H1 (cell line): ENCODE data around the gene PRKAR1B.

Experiments used
- BACH1 ChIP-seq: IDR thresholded peaks from 2 replicates; pipeline ENCODE4 v1.6.1; 2012; ENCODE audit warnings: low read length, improper control_type of control experiment
- EZH2 ChIP-seq: fragments of 200-600 bp; sonication (generic); IDR thresholded peaks from 2 replicates; pipeline ENCODE4 v1.7.1; 2012; ENCODE audit warnings: low read depth, mild to moderate bottlenecking, moderate library complexity, low read length, inconsistent platforms; ENCODE audit not compliant: severe bottlenecking
- HDAC6 ChIP-seq: IDR thresholded peaks from one replicate; pipeline ENCODE4 v1.7.1; 2012; ENCODE audit warnings: low read depth, mild to moderate bottlenecking, inconsistent platforms, low read length, moderate library complexity
- NRF1 ChIP-seq: IDR thresholded peaks from 2 replicates; pipeline ENCODE4 v1.6.1; 2011; ENCODE audit warnings: mild to moderate bottlenecking, low read depth, low read length, improper control_type of control experiment
- POLR2A ChIP-seq, 2 experiments: IDR thresholded peaks; 1 replicate in 1 of 2; 2 replicates in 1 of 2; pipeline ENCODE4 v1.6.1; 2011; ENCODE audit warnings: low read depth in 2 of 2, low read length in 2 of 2, mild to moderate bottlenecking in 2 of 2; ENCODE audit errors: control extremely low read depth in 1 of 2
- POLR2AphosphoS5 ChIP-seq: IDR thresholded peaks from 2 replicates; pipeline ENCODE4 v1.6.1; 2011; ENCODE audit warnings: low read depth, low read length
- RAD21 ChIP-seq, 2 experiments: IDR thresholded peaks in 1 of 2; conservative IDR thresholded peaks in 1 of 2; 2 replicates each; pipeline ENCODE4 v1.6.1; 2011; ENCODE audit warnings: low read depth in 2 of 2, low read length in 2 of 2, improper control_type of control experiment in 1 of 2, inconsistent platforms in 1 of 2, mild to moderate bottlenecking in 1 of 2, moderate library complexity in 1 of 2
- RFX5 ChIP-seq: IDR thresholded peaks from 2 replicates; pipeline ENCODE4 v1.6.1; 2011; ENCODE audit warnings: low read depth, low read length, improper control_type of control experiment, borderline replicate concordance
- SP2 ChIP-seq: IDR thresholded peaks from 2 replicates; pipeline ENCODE4 v1.6.1; 2012; ENCODE audit warnings: mild to moderate bottlenecking, low read length, inconsistent platforms
- SUZ12 ChIP-seq: fragments of 200-600 bp; sonication (generic); IDR thresholded peaks from 2 replicates; pipeline ENCODE4 v1.6.1; 2012; ENCODE audit warnings: mild to moderate bottlenecking, inconsistent platforms, low read length, moderate library complexity, mixed read lengths
- TAF1 ChIP-seq: IDR thresholded peaks from 2 replicates; pipeline ENCODE4 v1.6.1; 2011; ENCODE audit warnings: mild to moderate bottlenecking, low read depth, low read length
- TF ChIP-seq, protein P1 (sequence below), 3 experiments: IDR thresholded peaks; 1 replicate in 2 of 3; 2 replicates in 1 of 3; pipeline versions ENCODE4 v1.5.1 to v1.6.1; 2011; ENCODE audit warnings: low read length in 3 of 3, mild to moderate bottlenecking in 3 of 3, inconsistent platforms in 2 of 3, low read depth in 1 of 3, moderate library complexity in 1 of 3; ENCODE audit not compliant: insufficient read depth in 1 of 3; ENCODE audit errors: control extremely low read depth in 1 of 3
- TF ChIP-seq, protein P2 (sequence below): IDR thresholded peaks from 2 replicates; pipeline ENCODE4 v1.6.1; 2011; ENCODE audit warnings: low read depth, mild to moderate bottlenecking, low read length; ENCODE audit not compliant: insufficient read depth
- TF ChIP-seq, protein P3 (sequence below): IDR thresholded peaks from 2 replicates; pipeline ENCODE4 v1.6.1; 2012; ENCODE audit warnings: low read length, inconsistent platforms

DNA sequence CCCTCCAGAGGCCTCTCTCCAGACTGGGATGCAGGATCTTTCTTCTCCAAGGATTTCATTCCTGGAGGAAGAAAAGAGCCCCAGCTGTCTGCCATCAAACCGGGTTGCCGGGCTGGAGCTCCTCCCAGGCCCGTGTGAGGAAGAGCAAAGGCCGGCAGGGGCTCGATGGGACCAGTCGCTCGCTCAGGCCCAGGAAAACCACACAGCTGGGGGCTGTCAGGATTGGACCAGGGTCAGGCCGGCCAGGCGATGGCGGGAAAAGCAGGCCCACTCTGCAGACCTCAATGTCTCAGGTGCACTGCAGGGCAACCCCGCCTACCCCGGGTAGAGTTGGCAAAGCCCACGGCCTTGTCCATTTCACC, 98.7 kb downstream of the PRKAR1B start:
- TF ChIP-seq SUZ12: no peak
- TF ChIP-seq, protein P1, sequence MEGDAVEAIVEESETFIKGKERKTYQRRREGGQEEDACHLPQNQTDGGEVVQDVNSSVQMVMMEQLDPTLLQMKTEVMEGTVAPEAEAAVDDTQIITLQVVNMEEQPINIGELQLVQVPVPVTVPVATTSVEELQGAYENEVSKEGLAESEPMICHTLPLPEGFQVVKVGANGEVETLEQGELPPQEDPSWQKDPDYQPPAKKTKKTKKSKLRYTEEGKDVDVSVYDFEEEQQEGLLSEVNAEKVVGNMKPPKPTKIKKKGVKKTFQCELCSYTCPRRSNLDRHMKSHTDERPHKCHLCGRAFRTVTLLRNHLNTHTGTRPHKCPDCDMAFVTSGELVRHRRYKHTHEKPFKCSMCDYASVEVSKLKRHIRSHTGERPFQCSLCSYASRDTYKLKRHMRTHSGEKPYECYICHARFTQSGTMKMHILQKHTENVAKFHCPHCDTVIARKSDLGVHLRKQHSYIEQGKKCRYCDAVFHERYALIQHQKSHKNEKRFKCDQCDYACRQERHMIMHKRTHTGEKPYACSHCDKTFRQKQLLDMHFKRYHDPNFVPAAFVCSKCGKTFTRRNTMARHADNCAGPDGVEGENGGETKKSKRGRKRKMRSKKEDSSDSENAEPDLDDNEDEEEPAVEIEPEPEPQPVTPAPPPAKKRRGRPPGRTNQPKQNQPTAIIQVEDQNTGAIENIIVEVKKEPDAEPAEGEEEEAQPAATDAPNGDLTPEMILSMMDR (IDR thresholded peaks at IDR 0.05; ENCODE audit: control extremely low read depth in 1 of 3, insufficient read depth in 1 of 3, low read depth in 1 of 3, low read length in 3 of 3): no peak
- no peak for TF ChIP-seq EZH2
- no peak for TF ChIP-seq SP2
- TF ChIP-seq RFX5: no peak
- TF ChIP-seq, protein P2, sequence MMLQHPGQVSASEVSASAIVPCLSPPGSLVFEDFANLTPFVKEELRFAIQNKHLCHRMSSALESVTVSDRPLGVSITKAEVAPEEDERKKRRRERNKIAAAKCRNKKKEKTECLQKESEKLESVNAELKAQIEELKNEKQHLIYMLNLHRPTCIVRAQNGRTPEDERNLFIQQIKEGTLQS: no peak
- TF ChIP-seq POLR2AphosphoS5: no peak
- TF ChIP-seq HDAC6: no peak
- TF ChIP-seq POLR2A (IDR thresholded peaks at IDR 0.05; ENCODE audit: control extremely low read depth in 1 of 2, low read depth in 2 of 2, low read length in 2 of 2): no peak
- no peak for TF ChIP-seq BACH1
- TF ChIP-seq RAD21 (IDR thresholded peaks at IDR 0.05 in 1 of 2, conservative IDR thresholded peaks at IDR 0.05 in 1 of 2; ENCODE audit: low read depth in 2 of 2, low read length in 2 of 2): peak; percentile 3 to 48; a peak in 2 of 4 replicates
- TF ChIP-seq TAF1: no peak
- no peak for TF ChIP-seq NRF1
- TF ChIP-seq, protein P3, sequence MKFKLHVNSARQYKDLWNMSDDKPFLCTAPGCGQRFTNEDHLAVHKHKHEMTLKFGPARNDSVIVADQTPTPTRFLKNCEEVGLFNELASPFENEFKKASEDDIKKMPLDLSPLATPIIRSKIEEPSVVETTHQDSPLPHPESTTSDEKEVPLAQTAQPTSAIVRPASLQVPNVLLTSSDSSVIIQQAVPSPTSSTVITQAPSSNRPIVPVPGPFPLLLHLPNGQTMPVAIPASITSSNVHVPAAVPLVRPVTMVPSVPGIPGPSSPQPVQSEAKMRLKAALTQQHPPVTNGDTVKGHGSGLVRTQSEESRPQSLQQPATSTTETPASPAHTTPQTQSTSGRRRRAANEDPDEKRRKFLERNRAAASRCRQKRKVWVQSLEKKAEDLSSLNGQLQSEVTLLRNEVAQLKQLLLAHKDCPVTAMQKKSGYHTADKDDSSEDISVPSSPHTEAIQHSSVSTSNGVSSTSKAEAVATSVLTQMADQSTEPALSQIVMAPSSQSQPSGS: no peak
